MG63 (cell line): Measurements from ENCODE around the gene ASPDH. TPM values are rescaled to one million over a fixed set of nuclear protein-coding genes. Genes with fewer than 3 reads are reported as not detected.
A peak's percentile ranks its signal among the peaks of the same experiment; 100 is the strongest.
"Not testable (repeated sequence)": the region's sequence is repeated elsewhere in the genome, so short reads cannot be mapped to it uniquely, and the experiment has no call there.

Experiments
- DNase-seq: peaks from one replicate; pipeline ENCODE4 v3.0.0-alpha.2; 2020
- H3K27me3 ChIP-seq: fragments of 250-450 bp; sonication (Bioruptor Pico); 2 replicates; pipeline ENCODE4 v1.5.1; 2020; ENCODE audit warnings: mild to moderate bottlenecking, moderate library complexity
- H3K36me3 ChIP-seq: fragments of 250-450 bp; sonication (Bioruptor Pico); 2 replicates; pipeline ENCODE4 v1.5.1; 2020; ENCODE audit warnings: mild to moderate bottlenecking, moderate library complexity
- H3K4me3 ChIP-seq: fragments of 250-450 bp; sonication (Bioruptor Pico); 2 replicates; pipeline ENCODE4 v1.5.1; 2020; ENCODE audit warnings: mild to moderate bottlenecking, moderate library complexity
- H3K9me3 ChIP-seq: fragments of 250-450 bp; sonication (Bioruptor Pico); 2 replicates; pipeline ENCODE4 v1.5.1; 2020; ENCODE audit warnings: mild to moderate bottlenecking, moderate library complexity
- total RNA-seq: library from RNA; depleted of rRNA; stranded (reverse); fragments of >200 nt; shearing (Covaris generic); gene quantifications from 2 replicates; pipeline ENCODE4 v1.2.3, GENCODE V29; 2014; ENCODE audit warnings: low replicate concordance

Gene ASPDH
- total RNA-seq, 1 experiment from 2014 or later = not detected

GRCh38 chr19:50477751-50478515 lies 35.8 kb downstream of the ASPDH start:
- peaks cover 4% of the 10 kb centered on the region; the same call in 1 of the 2 replicates for H3K27me3 ChIP-seq
- DNase-seq = no peak
- H3K36me3 ChIP-seq = peaks cover 6% of the 10 kb centered on the region; the same call in 1 of the 2 replicates
- peak overlapping the region; percentile 78 for H3K4me3 ChIP-seq
- H3K9me3 ChIP-seq = no peaks in the 10 kb centered on the region

- DNase-seq = no peak
- peaks cover 4% of the 10 kb centered on the region; the same call in 1 of the 2 replicates for H3K27me3 ChIP-seq
- peak overlapping the region; percentile 78 for H3K4me3 ChIP-seq
- H3K36me3 ChIP-seq = peaks cover 6% of the 10 kb centered on the region; the same call in 1 of the 2 replicates
- no peaks in the 10 kb centered on the region for H3K9me3 ChIP-seq
Observed at GRCh38 chr19:50476907-50477238, 36.8 kb downstream of the ASPDH start.

GRCh38 chr19:50476224-50476906 lies 37.3 kb downstream of the ASPDH start, which contains the start of the genes EMC10 and GARIN5A:
Gene EMC10 (plus strand): TSS chr19:50476507. CDS start chr19:50476545, 38 bp downstream.
Gene GARIN5A (minus strand): TSS chr19:50476848. CDS start chr19:50476388, 460 bp downstream.
- Histone ChIP-seq H3K27me3 (peaks cover 4% of the 10 kb centered on the region; the same call in 1 of the 2 replicates), H3K4me3 (peak within 1 kb of the TSS; percentile 78), H3K36me3 (peaks cover 6% of the 10 kb centered on the region; the same call in 1 of the 2 replicates), H3K9me3 (no peaks in the 10 kb centered on the region)
- DNase-seq = peak; percentile 86

GRCh38 chr19:50475736-50476223 lies 37.9 kb downstream of the ASPDH start:
- no peaks in the 10 kb centered on the region for H3K9me3 ChIP-seq
- no peak for DNase-seq
- peak overlapping the region; percentile 78 for H3K4me3 ChIP-seq
- H3K36me3 ChIP-seq = peaks cover 6% of the 10 kb centered on the region; the same call in 1 of the 2 replicates
- peaks cover 4% of the 10 kb centered on the region; the same call in 1 of the 2 replicates for H3K27me3 ChIP-seq

- Histone ChIP-seq H3K27me3 (peaks cover 4% of the 10 kb centered on the region; the same call in 1 of the 2 replicates), H3K9me3 (no peaks in the 10 kb centered on the region), H3K36me3 (peaks cover 6% of the 10 kb centered on the region; the same call in 1 of the 2 replicates), H3K4me3 (no peak overlapping the region)
- no peak for DNase-seq
Observed at GRCh38 chr19:50475101-50475568, 38.6 kb downstream of the ASPDH start.

- not testable (repeated sequence) for H3K27me3 ChIP-seq, DNase-seq, H3K9me3 ChIP-seq, H3K36me3 ChIP-seq, H3K4me3 ChIP-seq
Observed at GRCh38 chr19:50473336-50473735, 40.4 kb downstream of the ASPDH start.

- DNase-seq = no peak
- H3K9me3 ChIP-seq = no peaks in the 10 kb centered on the region
- H3K27me3 ChIP-seq = peaks cover 4% of the 10 kb centered on the region; the same call in 1 of the 2 replicates
- no peaks in the 10 kb centered on the region for H3K36me3 ChIP-seq
- no peak overlapping the region for H3K4me3 ChIP-seq
Observed at GRCh38 chr19:50468818-50469217, 44.9 kb downstream of the ASPDH start.

GRCh38 chr19:50467566-50467965 lies 46.1 kb downstream of the ASPDH start:
- H3K36me3 ChIP-seq = no peaks in the 10 kb centered on the region
- no peaks in the 10 kb centered on the region for H3K27me3 ChIP-seq
- no peaks in the 10 kb centered on the region for H3K9me3 ChIP-seq
- DNase-seq = no peak
- H3K4me3 ChIP-seq = no peak overlapping the region

- H3K9me3 ChIP-seq = no peaks in the 10 kb centered on the region
- no peaks in the 10 kb centered on the region for H3K36me3 ChIP-seq
- no peak overlapping the region for H3K4me3 ChIP-seq
- H3K27me3 ChIP-seq = no peaks in the 10 kb centered on the region
- DNase-seq = no peak
Observed at GRCh38 chr19:50466706-50467039, 47.0 kb downstream of the ASPDH start.

- no peaks in the 10 kb centered on the region for H3K27me3 ChIP-seq
- no peak overlapping the region for H3K4me3 ChIP-seq
- H3K9me3 ChIP-seq = no peaks in the 10 kb centered on the region
- DNase-seq = no peak
- H3K36me3 ChIP-seq = no peaks in the 10 kb centered on the region
Observed at GRCh38 chr19:50465986-50466705, 47.6 kb downstream of the ASPDH start.

- H3K4me3 ChIP-seq = no peak overlapping the region
- DNase-seq = no peak
- H3K9me3 ChIP-seq = no peaks in the 10 kb centered on the region
- H3K27me3 ChIP-seq = no peaks in the 10 kb centered on the region
- H3K36me3 ChIP-seq = no peaks in the 10 kb centered on the region
Observed at GRCh38 chr19:50465000-50465399, 48.7 kb downstream of the ASPDH start.

- H3K27me3 ChIP-seq = no peaks in the 10 kb centered on the region
- H3K9me3 ChIP-seq = no peaks in the 10 kb centered on the region
- no peak for DNase-seq
- H3K36me3 ChIP-seq = no peaks in the 10 kb centered on the region
- H3K4me3 ChIP-seq = no peak overlapping the region
Observed at GRCh38 chr19:50464348-50464747, 49.4 kb downstream of the ASPDH start.

- H3K27me3 ChIP-seq = peaks cover 2% of the 10 kb centered on the region; the same call in 1 of the 2 replicates
- no peaks in the 10 kb centered on the region for H3K36me3 ChIP-seq
- DNase-seq = no peak
- H3K4me3 ChIP-seq = no peak overlapping the region
- no peaks in the 10 kb centered on the region for H3K9me3 ChIP-seq
Observed at GRCh38 chr19:50462970-50463369, 50.7 kb downstream of the ASPDH start.
